Activated naive CD8-positive, alpha-beta T cell treated with anti-CD3 and anti-CD28 coated beads, Interleukin-2, amount 10 ng/mL, durations not matched to agents 7 days and 5 days (primary cell): ENCODE data around the gene RPS6KL1. TPM values are rescaled to one million over a fixed set of nuclear protein-coding genes. Genes with fewer than 3 reads are reported as not detected.

Source experiments
- ATAC-seq: fragments of 150-1000 bp; cut with Tn5 transposase; one replicate; pipeline ENCODE4 v1.10.0; 2021; ENCODE audit warnings: low read depth, moderate library complexity
- POLR2A ChIA-PET: fragments of 350-600 bp; sonication (Branson Sonifier 250); formaldehyde crosslinking; loops from one replicate; lab custom pipeline; 2021; ENCODE audit warnings: antibody characterized with exemption; lab: Charles Lee
- DNase-seq: peaks from one replicate; pipeline ENCODE4 v3.0.0; 2021
- H3K27ac Mint-ChIP-seq: one replicate; pipeline ENCODE4 v1.8.0; 2022; ENCODE audit warnings: mild to moderate bottlenecking, mixed read lengths
- H3K27me3 Mint-ChIP-seq: one replicate; pipeline ENCODE4 v1.8.0; 2022; ENCODE audit warnings: mild to moderate bottlenecking, moderate library complexity, mixed read lengths
- H3K36me3 Mint-ChIP-seq: one replicate; pipeline ENCODE4 v1.8.0; 2021; ENCODE audit warnings: mild to moderate bottlenecking, mixed read lengths
- H3K4me1 Mint-ChIP-seq: one replicate; pipeline ENCODE4 v1.8.0; 2021; ENCODE audit warnings: mixed read lengths
- H3K4me3 Mint-ChIP-seq: one replicate; pipeline ENCODE4 v1.8.0; 2022; ENCODE audit warnings: mild to moderate bottlenecking, moderate library complexity, mixed read lengths
- H3K9me3 Mint-ChIP-seq: one replicate; pipeline ENCODE4 v1.8.0; 2021; ENCODE audit warnings: mixed read lengths
- total RNA-seq, 2 experiments: library from RNA; stranded (reverse); gene quantifications; one replicate each; pipeline ENCODE4 v1.2.3, GENCODE V29; 2021

Gene RPS6KL1
- total RNA-seq, 2 experiments from 2014 or later, result 2.6 to 3.9 TPM

DNA sequence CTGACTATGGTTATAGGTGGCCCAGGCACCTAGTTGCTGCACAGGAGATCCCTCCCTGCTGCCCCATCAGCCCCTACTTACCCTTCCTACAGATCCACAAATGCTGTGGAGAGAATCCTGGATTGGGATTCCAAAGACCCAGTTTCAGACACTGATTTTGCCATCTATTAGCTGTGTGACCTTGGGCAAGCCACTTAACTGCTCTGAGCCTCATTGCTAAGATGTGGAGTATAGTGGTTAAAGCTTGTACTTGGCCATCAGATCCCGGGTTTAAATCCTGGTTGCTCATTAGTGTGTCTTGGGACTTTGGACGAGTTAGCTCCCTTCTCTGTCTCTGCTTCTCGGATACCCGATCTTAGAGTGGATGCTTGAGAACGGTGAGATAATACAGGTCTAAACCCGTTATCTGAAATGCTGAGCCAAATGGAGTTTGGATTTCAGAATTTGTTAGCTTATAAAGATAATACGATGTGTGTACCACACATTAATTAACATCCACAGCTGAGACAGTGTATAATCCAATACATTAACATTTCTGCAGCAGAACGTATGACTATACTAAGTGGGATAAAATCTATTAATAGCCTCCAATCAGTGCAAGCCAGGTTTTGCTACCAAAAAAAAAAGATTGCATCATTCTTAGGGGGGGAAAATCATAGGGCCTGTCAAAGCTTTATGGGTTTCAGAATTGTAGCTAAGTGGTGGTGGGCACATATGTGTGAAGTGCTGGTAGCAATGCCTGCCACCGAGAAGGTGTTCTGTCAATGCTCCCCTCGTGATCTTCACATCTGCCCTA lies 63.1 kb downstream of the RPS6KL1 start:
- POLR2A ChIA-PET, result interaction anchor here (1.3 to 6.3 kb wide), 3 partner anchors 16 to 46 kb away, joined by 5 to 51 read pairs (median 13); partner anchors contain the start of gene PROX2
- no peak for DNase-seq

DNA sequence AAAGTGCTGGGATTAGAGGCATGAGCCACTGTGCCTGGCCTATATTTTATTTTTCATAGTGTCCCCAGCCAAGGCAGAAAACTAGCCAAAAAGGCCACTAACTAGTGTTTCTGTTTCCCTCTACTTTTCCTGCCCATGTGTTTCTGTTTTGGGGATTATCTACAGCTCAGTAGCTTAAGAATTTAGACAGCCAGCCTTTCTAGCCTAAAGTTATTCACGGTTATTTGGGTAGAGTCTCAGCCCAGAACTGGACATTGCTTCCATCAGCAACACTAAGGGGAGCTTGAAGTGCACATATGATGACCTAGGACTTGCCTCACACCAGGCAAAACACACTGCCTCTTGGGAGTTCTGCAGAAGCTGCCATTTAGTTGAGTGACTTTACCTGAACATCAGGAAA lies 65.0 kb downstream of the RPS6KL1 start:
- H3K4me1 Mint-ChIP-seq, result peaks cover 8% of the 10 kb centered on the region
- H3K27me3 Mint-ChIP-seq, result no peaks in the 10 kb centered on the region
- H3K36me3 Mint-ChIP-seq, result no peaks in the 10 kb centered on the region
- ATAC-seq (no peak), DNase-seq (no peak)
- no peak overlapping the region for H3K4me3 Mint-ChIP-seq
- POLR2A ChIA-PET, result no interaction called here
- H3K27ac Mint-ChIP-seq, result no peak overlapping the region
- no peaks in the 10 kb centered on the region for H3K9me3 Mint-ChIP-seq

More for the DNA sequence above, 63.1 kb downstream of the RPS6KL1 start:
- H3K27ac Mint-ChIP-seq, result no peak overlapping the region
- ATAC-seq, result no peak
- no peaks in the 10 kb centered on the region for H3K9me3 Mint-ChIP-seq
- H3K4me3 Mint-ChIP-seq, result no peak overlapping the region
- H3K36me3 Mint-ChIP-seq, result no peaks in the 10 kb centered on the region
- H3K27me3 Mint-ChIP-seq, result no peaks in the 10 kb centered on the region
- H3K4me1 Mint-ChIP-seq, result peaks cover 2% of the 10 kb centered on the region

DNA sequence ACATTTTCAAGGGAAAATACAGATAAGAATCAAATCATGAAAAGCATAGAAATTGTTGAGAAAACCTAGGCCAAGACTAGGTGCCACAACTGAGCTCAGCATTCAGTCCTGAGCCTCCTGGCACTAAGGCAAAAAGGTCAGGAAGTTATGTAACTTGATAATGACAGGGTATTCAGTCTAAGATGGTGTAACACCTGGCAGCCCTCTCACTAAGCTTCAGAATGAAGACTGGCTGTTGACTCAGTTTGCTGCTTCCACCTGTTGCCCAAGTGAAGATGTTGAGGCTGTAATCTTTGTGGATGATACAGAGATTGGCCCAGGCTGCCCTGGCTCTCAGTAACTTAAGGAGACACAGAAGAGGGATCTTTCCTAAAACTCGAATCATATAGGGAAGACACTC lies 66.7 kb downstream of the RPS6KL1 start:
- Mint-ChIP-seq H3K9me3 (no peaks in the 10 kb centered on the region), H3K4me3 (no peak overlapping the region), H3K4me1 (peaks cover 14% of the 10 kb centered on the region), H3K36me3 (no peaks in the 10 kb centered on the region), H3K27me3 (no peaks in the 10 kb centered on the region), H3K27ac (no peak overlapping the region)
- POLR2A ChIA-PET, result interaction anchor here (0.7 to 1.1 kb wide), 2 partner anchors 50 to 66 kb away, joined by 3 to 5 read pairs; no protein-coding TSS in a partner anchor
- DNase-seq (no peak), ATAC-seq (no peak)

DNA sequence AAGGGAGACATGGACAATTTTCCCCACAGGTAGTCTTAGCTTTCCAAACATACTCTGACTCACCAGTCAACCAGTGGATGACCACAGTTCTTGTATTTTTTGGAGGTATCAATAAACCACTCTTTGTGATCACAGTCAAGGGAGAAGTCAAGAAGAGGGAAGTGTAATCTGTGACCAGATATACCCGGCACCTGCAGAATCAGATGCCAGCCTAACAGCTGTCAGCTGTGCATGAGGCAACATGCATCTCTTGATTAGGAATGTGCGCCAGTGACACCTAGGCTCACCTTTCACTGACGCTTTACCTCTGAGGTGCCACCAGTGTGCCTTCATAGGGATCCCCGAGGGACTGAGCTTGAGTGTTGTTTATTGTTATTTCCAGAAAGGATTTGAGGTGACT lies 67.1 kb downstream of the RPS6KL1 start:
- Mint-ChIP-seq H3K4me1 (peaks cover 14% of the 10 kb centered on the region), H3K9me3 (no peaks in the 10 kb centered on the region)
- POLR2A ChIA-PET, result interaction anchor here (0.7 to 1.2 kb wide), 3 partner anchors 46 to 67 kb away, joined by 3 to 5 read pairs (median 3); no protein-coding TSS in a partner anchor

DNA sequence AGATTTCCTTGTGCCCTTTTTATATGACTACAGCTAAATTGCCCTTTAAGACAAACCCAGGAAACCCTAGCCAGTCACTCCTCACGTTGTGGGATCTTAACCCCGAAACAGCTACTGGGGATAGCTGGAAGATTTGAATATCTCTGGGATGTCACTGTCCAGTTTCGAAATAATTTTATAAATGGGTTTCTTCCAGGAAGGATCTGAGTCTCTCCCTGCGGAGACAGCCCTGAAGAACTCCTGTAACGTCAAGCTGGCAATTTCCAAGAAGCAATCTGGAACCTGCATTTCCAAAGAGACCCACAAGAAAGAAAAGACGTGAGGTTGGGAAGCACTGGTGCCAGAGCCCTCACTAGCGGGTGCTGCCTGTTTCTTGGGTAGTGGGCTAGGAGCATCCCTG lies 68.0 kb downstream of the RPS6KL1 start:
- ATAC-seq, result no peak
- DNase-seq, result no peak
- H3K36me3 Mint-ChIP-seq, result no peaks in the 10 kb centered on the region
- no peak overlapping the region for H3K27ac Mint-ChIP-seq
- H3K9me3 Mint-ChIP-seq, result no peaks in the 10 kb centered on the region
- POLR2A ChIA-PET, result interaction anchor here (1.2 kb wide), 1 partner anchor 47 kb away, joined by 3 read pairs; no protein-coding TSS in a partner anchor
- peaks cover 14% of the 10 kb centered on the region for H3K4me1 Mint-ChIP-seq
- H3K4me3 Mint-ChIP-seq, result no peak overlapping the region
- no peaks in the 10 kb centered on the region for H3K27me3 Mint-ChIP-seq

More for the DNA sequence above, 67.1 kb downstream of the RPS6KL1 start:
- Mint-ChIP-seq H3K36me3 (no peaks in the 10 kb centered on the region), H3K27me3 (no peaks in the 10 kb centered on the region), H3K27ac (no peak overlapping the region), H3K4me3 (no peak overlapping the region)
- ATAC-seq, result no peak
- DNase-seq, result no peak

Other genes starting within 250 kb of the RPS6KL1 start
- 10 to 100 TPM; 47.0 to 47.6 TPM for gene AREL1, start 210.2 kb downstream of the RPS6KL1 start, total RNA-seq
- gene FCF1, start 210.1 kb downstream of the RPS6KL1 start, total RNA-seq, result 10 to 100 TPM; 53.9 to 57.9 TPM
- 10 to 100 TPM; 71.7 to 74.4 TPM for gene YLPM1, start 159.9 kb downstream of the RPS6KL1 start, total RNA-seq
- gene PROX2, start 47.1 kb downstream of the RPS6KL1 start, total RNA-seq, result under 1 TPM; 0.28 to 0.69 TPM
- 100 to 1,000 TPM; 111 to 124 TPM for gene DLST, start 41.3 kb downstream of the RPS6KL1 start, total RNA-seq
- under 1 TPM in 1 of 2 experiments, not detected in 1; 0.28 TPM for gene PGF, start 32.3 kb upstream of the RPS6KL1 start, total RNA-seq
- gene EIF2B2, start 79.7 kb upstream of the RPS6KL1 start, total RNA-seq, result 10 to 100 TPM; 35.4 to 37.2 TPM
- gene MLH3, start 128.2 kb upstream of the RPS6KL1 start, total RNA-seq, result 10 to 100 TPM; 18.0 to 18.2 TPM
- gene ACYP1, start 140.8 kb upstream of the RPS6KL1 start, total RNA-seq, result 10 to 100 TPM; 50.7 to 54.7 TPM
- 1 to 10 TPM in 1 of 2 experiments, under 1 TPM in 1; 0.69 to 1.5 TPM for gene ZC2HC1C, start 146.4 kb upstream of the RPS6KL1 start, total RNA-seq
- 100 to 1,000 TPM in 1 of 2 experiments, 10 to 100 TPM in 1; 95.2 to 104 TPM for gene NEK9, start 203.8 kb upstream of the RPS6KL1 start, total RNA-seq